ENCODE measurements around the gene VILL. TPM values are rescaled to one million over a fixed set of nuclear protein-coding genes. Genes with fewer than 3 reads are reported as not detected.

The VILL gene
- polyA plus RNA-seq, 1 experiment: 8.8 TPM

DNA sequence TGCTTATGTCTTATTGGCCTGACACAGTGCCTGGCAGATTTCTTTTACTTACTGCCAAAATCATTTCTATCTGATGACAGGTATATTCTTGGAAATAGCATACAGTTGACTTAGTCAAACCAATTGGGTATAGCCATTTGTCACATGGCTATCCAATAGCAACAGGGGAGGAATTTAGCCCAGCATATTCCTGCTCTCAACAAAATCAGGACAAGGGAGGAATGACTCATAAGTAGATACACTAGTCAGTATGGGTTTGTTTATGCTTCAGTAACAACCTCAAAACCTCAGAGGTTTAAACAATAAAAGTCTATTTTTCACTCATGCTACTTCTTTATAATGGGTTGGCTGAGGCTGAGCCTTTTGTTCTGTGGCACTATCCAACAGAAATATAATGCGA lies 38.0 kb upstream of the VILL start:
- no peak for DNase-seq (ENCODE audit: low read depth)
- POLR2A ChIA-PET: no interaction called here
- CTCF ChIA-PET: no interaction called here
- H3K4me3 ChIP-seq (ENCODE audit: low read depth, low read length): no peak overlapping the region
- no peaks in the 10 kb centered on the region for H3K27me3 ChIP-seq (ENCODE audit: control insufficient read depth, insufficient read depth, low read length)
- peaks cover 7% of the 10 kb centered on the region for H3K36me3 ChIP-seq (ENCODE audit: control insufficient read depth, insufficient read depth, low read length)
- no peak for TF ChIP-seq CTCF (IDR thresholded peaks at IDR 0.05; ENCODE audit: insufficient read depth, low read depth, low read length)

- Histone ChIP-seq H3K36me3 (ENCODE audit: control insufficient read depth, insufficient read depth, low read length) (peaks cover 7% of the 10 kb centered on the region), H3K27me3 (ENCODE audit: control insufficient read depth, insufficient read depth, low read length) (no peaks in the 10 kb centered on the region), H3K4me3 (ENCODE audit: low read depth, low read length) (no peak overlapping the region)
- ChIA-PET CTCF (interaction anchor here (1.3 kb wide), 1 partner anchor 15 kb away, joined by 7 read pairs; no protein-coding TSS in a partner anchor), POLR2A (no interaction called here)
- DNase-seq (ENCODE audit: low read depth): no peak
- TF ChIP-seq CTCF (IDR thresholded peaks at IDR 0.05; ENCODE audit: insufficient read depth, low read depth, low read length): no peak
Observed at GRCh38 chr3:37953226-37953625, 37.4 kb upstream of the VILL start.

DNA sequence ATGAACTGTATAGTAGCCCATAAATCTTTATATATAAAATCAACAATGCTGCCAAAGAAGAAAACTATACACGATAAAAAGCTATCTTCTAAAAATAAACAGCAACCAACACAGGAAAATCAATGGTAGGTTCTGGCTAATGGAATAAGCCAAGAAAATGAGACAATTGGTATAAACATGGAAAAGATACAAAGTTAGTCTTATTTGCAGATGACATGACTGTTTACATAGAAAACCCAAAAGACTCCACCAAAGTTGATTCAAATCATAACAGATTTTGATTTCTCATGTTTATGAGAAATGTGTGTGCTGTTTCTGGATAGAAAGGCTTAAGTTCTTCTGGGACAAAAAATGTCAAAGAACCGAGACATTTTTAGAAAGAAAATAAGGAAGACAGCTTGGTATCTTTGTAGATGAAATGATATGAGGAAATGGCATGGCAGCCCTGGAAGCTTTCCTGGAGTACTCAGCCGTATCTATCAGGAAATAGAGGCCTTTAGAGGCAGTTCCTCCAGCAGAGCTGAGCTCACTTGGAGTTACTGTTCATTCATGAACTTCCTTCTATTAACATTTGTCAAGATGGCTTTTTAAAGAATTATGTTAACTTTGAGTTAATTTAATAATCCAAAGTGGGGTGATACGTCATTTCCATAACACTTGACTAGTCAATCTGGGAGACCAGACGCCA lies 36.7 kb upstream of the VILL start:
- no peak for DNase-seq (ENCODE audit: low read depth)
- no peaks in the 10 kb centered on the region for H3K27me3 ChIP-seq (ENCODE audit: control insufficient read depth, insufficient read depth, low read length)
- H3K36me3 ChIP-seq (ENCODE audit: control insufficient read depth, insufficient read depth, low read length): peaks cover 7% of the 10 kb centered on the region
- H3K4me3 ChIP-seq (ENCODE audit: low read depth, low read length): no peak overlapping the region
- CTCF ChIA-PET: interaction anchor here (0.5 to 1.3 kb wide), 2 partner anchors 14 to 237 kb away, joined by 3 to 7 read pairs; no protein-coding TSS in a partner anchor
- TF ChIP-seq CTCF (IDR thresholded peaks at IDR 0.05; ENCODE audit: insufficient read depth, low read depth, low read length): no peak
- POLR2A ChIA-PET: no interaction called here

DNA sequence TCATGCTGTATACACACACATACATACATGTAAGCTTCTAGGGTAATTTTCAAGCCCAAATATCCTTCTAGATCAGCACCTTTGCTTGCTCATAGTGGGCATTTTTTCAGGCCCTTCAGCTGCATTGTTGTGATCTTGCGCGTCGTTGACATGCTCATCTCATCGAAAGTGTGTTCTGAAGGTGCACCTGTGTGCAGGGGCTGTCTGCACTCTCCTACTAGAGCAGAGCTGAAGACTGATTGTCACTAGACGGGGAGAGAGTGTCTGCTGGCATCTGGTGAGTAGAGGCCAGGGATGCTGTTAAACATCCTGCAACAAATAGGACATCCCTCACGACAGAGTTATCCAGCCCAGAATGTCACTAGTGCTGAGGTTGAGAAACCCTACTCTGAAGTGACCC lies 35.7 kb upstream of the VILL start:
- no peak for TF ChIP-seq CTCF (IDR thresholded peaks at IDR 0.05; ENCODE audit: insufficient read depth, low read depth, low read length)
- POLR2A ChIA-PET: no interaction called here
- peaks cover 4% of the 10 kb centered on the region for H3K36me3 ChIP-seq (ENCODE audit: control insufficient read depth, insufficient read depth, low read length)
- CTCF ChIA-PET: interaction anchor here (1.3 to 2.6 kb wide), 3 partner anchors 8 to 99 kb away, joined by 3 to 18 read pairs (median 8); no protein-coding TSS in a partner anchor
- DNase-seq (ENCODE audit: low read depth): no peak
- H3K27me3 ChIP-seq (ENCODE audit: control insufficient read depth, insufficient read depth, low read length): no peaks in the 10 kb centered on the region
- no peak overlapping the region for H3K4me3 ChIP-seq (ENCODE audit: low read depth, low read length)

DNA sequence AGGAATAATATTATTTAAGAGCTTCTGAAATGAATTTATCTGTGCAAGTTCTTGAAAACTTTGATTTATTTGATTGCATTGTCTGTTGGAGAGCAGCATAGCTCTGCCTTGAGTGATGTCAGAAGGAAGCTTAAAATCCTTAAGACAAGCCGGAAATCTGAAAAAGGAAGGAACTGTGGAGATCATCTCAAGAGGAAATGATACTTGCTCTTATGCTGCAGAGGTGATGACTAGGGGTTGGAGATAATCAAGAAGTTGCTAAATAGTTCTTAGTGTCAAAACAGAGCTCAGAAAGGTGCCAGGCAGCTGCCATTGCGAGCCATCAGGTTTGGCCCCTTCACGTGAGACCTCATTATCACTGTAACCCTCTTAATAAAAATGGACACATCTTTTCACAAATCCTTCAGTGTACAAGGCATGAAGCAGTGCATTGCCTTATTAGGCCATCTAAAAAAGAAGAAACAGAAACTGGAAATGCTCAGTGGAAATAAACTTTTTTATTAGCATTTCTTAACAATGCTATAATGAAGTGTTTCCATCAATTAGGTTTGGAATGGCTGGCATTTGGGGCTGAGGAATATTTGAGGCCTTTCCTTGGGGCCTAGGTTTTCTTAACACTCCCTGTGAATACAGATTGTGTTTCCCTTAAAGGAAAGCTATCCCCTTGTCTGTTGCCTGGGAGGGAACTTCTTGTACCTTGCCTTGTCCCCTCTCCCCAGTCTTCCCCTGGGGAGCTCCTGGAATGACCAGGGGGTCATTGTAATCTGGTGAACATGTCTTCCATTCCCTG lies 34.5 kb upstream of the VILL start:
- ChIA-PET POLR2A (no interaction called here), CTCF (interaction anchor here (0.7 to 2.6 kb wide), 5 partner anchors 10 to 100 kb away, joined by 3 to 18 read pairs (median 6); no protein-coding TSS in a partner anchor)
- Histone ChIP-seq H3K36me3 (ENCODE audit: control insufficient read depth, insufficient read depth, low read length) (peaks cover 2% of the 10 kb centered on the region), H3K27me3 (ENCODE audit: control insufficient read depth, insufficient read depth, low read length) (no peaks in the 10 kb centered on the region), H3K4me3 (ENCODE audit: low read depth, low read length) (no peak overlapping the region)
- no peak for DNase-seq (ENCODE audit: low read depth)
- no peak for TF ChIP-seq CTCF (IDR thresholded peaks at IDR 0.05; ENCODE audit: insufficient read depth, low read depth, low read length)

Data from BJ (cell line).